CD4-positive, alpha-beta memory T cell (primary cell): ENCODE measurements around the gene MINK1. TPM values are rescaled to one million over a fixed set of nuclear protein-coding genes. Genes with fewer than 3 reads are reported as not detected.
A peak's percentile ranks its signal among the peaks of the same experiment; 100 is the strongest.

ENCODE experiments used
- CTCF ChIA-PET: fragments of 350-600 bp; sonication (Branson Sonifier 250); formaldehyde crosslinking; loops from one replicate; lab custom pipeline; 2021; ENCODE audit warnings: inconsistent platforms; ENCODE audit not compliant: partially characterized antibody; lab: Charles Lee
- POLR2A ChIA-PET: fragments of 350-600 bp; sonication (Branson Sonifier 250); formaldehyde crosslinking; loops from one replicate; lab custom pipeline; 2021; ENCODE audit not compliant: partially characterized antibody; lab: Charles Lee
- DNase-seq, 5 donors: peaks; one replicate each; pipeline versions ENCODE4 v3.0.0 to v3.0.0-alpha.2; 2020 to 2022; ENCODE audit warnings: mixed read lengths in 1 of 5
- H3K27ac ChIP-seq: one replicate; pipeline ENCODE4 v1.7.0; 2013; ENCODE audit warnings: low read depth, low read length
- H3K27me3 ChIP-seq: 2 replicates; pipeline ENCODE4 v1.7.0; 2013; ENCODE audit warnings: mild to moderate bottlenecking, low read length, moderate library complexity; ENCODE audit not compliant: insufficient read depth
- H3K36me3 ChIP-seq: 2 replicates; pipeline ENCODE4 v1.7.0; 2013; ENCODE audit warnings: mild to moderate bottlenecking, low read length, moderate library complexity; ENCODE audit not compliant: insufficient read depth
- H3K4me1 ChIP-seq: 2 replicates; pipeline ENCODE4 v1.7.0; 2013; ENCODE audit warnings: mild to moderate bottlenecking, low read length, moderate library complexity; ENCODE audit not compliant: insufficient read depth
- H3K4me3 ChIP-seq, 2 donors: one replicate each; pipeline ENCODE4 v1.7.0; 2013; ENCODE audit warnings: low read length in 2 of 2, mild to moderate bottlenecking in 1 of 2
- H3K9me3 ChIP-seq, 2 donors: one replicate each; pipeline ENCODE4 v1.7.0; 2013; ENCODE audit warnings: low read length in 2 of 2, control low read depth in 1 of 2; ENCODE audit not compliant: control insufficient read depth in 1 of 2
- H3K27ac Mint-ChIP-seq, 7 donors: one replicate each; pipeline ENCODE4 v1.8.0; 2020 to 2021; ENCODE audit warnings: mixed read lengths in 7 of 7, mild to moderate bottlenecking in 6 of 7, inconsistent platforms in 3 of 7, moderate library complexity in 3 of 7
- H3K27me3 Mint-ChIP-seq, 2 donors: one replicate each; pipeline ENCODE4 v1.8.0; 2020 to 2021; ENCODE audit warnings: mixed read lengths in 2 of 2
- H3K36me3 Mint-ChIP-seq, 2 donors: one replicate each; pipeline ENCODE4 v1.8.0; 2020 to 2021; ENCODE audit warnings: mixed read lengths in 2 of 2, inconsistent platforms in 1 of 2, mild to moderate bottlenecking in 1 of 2
- H3K4me1 Mint-ChIP-seq, 4 donors: one replicate each; pipeline ENCODE4 v1.8.0; 2020 to 2021; ENCODE audit warnings: mixed read lengths in 4 of 4, mild to moderate bottlenecking in 1 of 4
- H3K4me3 Mint-ChIP-seq, 8 donors: one replicate each; pipeline ENCODE4 v1.8.0; 2020 to 2021; ENCODE audit warnings: mixed read lengths in 8 of 8, mild to moderate bottlenecking in 7 of 8, moderate library complexity in 6 of 8, inconsistent platforms in 3 of 8
- H3K9me3 Mint-ChIP-seq, 8 donors: one replicate each; pipeline ENCODE4 v1.8.0; 2020 to 2021; ENCODE audit warnings: mixed read lengths in 8 of 8, mild to moderate bottlenecking in 5 of 8, inconsistent platforms in 3 of 8, moderate library complexity in 1 of 8
- intact Hi-C: fragments of 100-400 bp; cut with micrococcal nuclease; formaldehyde crosslinking; loops from one replicate; pipeline ENCODE4 v1.15.1; 2023
- polyA plus RNA-seq, 2 donors: library from polyadenylated mRNA; unstranded; fragments of 300-500 nt; fragmentation: Illumina TruSeq; gene quantifications; one replicate each; pipeline ENCODE4 v1.2.3, GENCODE V29; 2021
- total RNA-seq, 2 experiments: library from RNA; stranded (reverse); gene quantifications; one replicate each; pipeline ENCODE4 v1.2.3, GENCODE V29; 2021

The MINK1 gene
- total and polyA plus RNA-seq, 4 experiments from 2014 or later = 4.3 to 139 (median 88.6) TPM

DNA sequence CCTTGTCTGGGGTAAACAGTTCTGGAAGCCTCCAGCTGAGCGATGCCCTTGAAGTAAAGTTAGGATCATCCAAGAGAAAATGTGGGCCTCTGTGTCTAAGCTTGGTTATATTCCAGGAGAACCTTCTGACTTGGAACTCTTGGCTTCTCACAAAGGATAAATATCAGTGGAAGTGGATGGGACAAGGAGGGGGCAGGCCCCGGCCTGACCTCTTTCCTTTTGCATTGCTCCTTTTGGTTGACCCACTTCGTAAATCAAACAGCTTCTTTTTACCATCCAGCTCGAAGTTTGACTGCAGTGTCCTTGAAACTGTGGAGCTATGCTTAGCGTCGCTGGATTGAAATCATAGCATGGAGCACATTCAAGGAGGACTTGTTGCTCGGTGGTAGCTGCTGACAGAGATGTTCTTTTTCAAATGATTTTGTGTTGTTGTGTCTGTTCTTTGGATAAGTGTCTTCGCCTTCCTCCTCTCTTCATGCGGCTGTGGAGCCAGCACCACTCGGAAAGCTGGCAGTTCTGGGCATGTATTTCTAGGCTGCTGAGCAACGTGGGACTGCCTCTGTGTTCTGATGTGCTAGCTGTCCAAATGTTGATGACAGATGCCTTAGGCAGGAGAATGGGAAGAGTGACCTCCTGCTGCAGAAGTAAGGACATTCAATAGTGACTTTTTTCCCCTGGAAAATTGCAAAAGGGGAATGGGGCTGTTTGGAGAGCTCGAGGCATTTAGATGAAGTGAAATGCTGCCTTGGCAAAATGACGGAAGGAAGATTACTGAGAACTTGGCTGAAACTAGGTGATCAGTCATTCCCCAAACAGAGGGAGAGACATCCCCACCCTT is 4.5 kb downstream of the MINK1 start:
- no peaks in the 10 kb centered on the region for H3K9me3 ChIP-seq
- peak overlapping the region in 4 of 7 donors; percentile 3 to 49 (median 28) for H3K27ac Mint-ChIP-seq
- peaks cover 59 to 79% (median 68%) of the 10 kb centered on the region in 4 donors for H3K4me1 Mint-ChIP-seq
- peak overlapping the region in 3 of 8 donors; percentile 24 to 40 (median 36) for H3K4me3 Mint-ChIP-seq
- no peak overlapping the region for H3K27ac ChIP-seq
- H3K9me3 Mint-ChIP-seq = no peaks in the 10 kb centered on the region
- peaks cover 10 to 15% of the 10 kb centered on the region in 2 donors for H3K36me3 Mint-ChIP-seq
- no peak for DNase-seq
- no peaks in the 10 kb centered on the region for H3K27me3 ChIP-seq
- H3K36me3 ChIP-seq = peaks cover 3% of the 10 kb centered on the region
- intact Hi-C loops = loop anchor here (10.0 kb wide), 1 partner anchor 47 kb away; no protein-coding TSS in a partner anchor
- POLR2A ChIA-PET = interaction anchor here (1.0 to 1.3 kb wide), 3 partner anchors 31 to 103 kb away, joined by 4 to 5 read pairs (median 4); partner anchors contain the start of genes PLD2, PSMB6, RNF167 and SLC25A11
- H3K4me3 ChIP-seq = no peak overlapping the region
- no peaks in the 10 kb centered on the region for H3K27me3 Mint-ChIP-seq
- CTCF ChIA-PET = interaction anchor here (1.0 to 1.4 kb wide), 3 partner anchors 43 to 128 kb away, joined by 3 to 5 read pairs (median 4); no protein-coding TSS in a partner anchor
- peaks cover 62% of the 10 kb centered on the region for H3K4me1 ChIP-seq

DNA sequence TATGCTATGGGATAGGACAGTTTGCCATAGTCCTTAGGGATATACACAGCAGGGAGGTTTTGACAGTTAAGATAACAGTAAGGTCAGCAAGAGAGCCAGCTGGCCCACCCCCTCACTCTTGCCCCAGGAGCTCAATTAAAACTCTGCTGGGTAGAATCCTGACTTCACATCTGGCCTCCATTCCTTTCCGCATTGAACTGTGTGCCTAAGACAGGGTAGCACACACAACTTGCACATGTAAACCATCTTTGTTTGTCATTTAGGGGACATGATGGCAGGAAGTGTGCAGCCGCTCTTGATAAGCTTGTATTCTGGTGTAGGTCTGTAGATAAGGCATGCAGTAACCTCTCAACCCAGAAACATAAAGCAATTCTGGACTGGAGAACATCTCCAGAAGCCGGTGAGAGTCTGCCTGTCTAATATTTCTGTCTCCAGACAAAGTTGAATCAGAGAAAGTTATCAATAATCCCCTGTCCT is 5.2 kb downstream of the MINK1 start:
- H3K36me3 Mint-ChIP-seq = peaks cover 10 to 15% of the 10 kb centered on the region in 2 donors
- POLR2A ChIA-PET = interaction anchor here (1.2 to 1.4 kb wide), 2 partner anchors 31 to 42 kb away, joined by 4 read pairs; partner anchors contain the start of genes PLD2 and PSMB6
- peaks cover 59 to 82% (median 68%) of the 10 kb centered on the region in 4 donors for H3K4me1 Mint-ChIP-seq
- no peaks in the 10 kb centered on the region for H3K27me3 Mint-ChIP-seq
- no peaks in the 10 kb centered on the region for H3K9me3 ChIP-seq
- no peaks in the 10 kb centered on the region for H3K9me3 Mint-ChIP-seq
- peak overlapping the region in 2 of 8 donors; percentile 15 to 24 for H3K4me3 Mint-ChIP-seq
- peaks cover 62% of the 10 kb centered on the region for H3K4me1 ChIP-seq
- H3K36me3 ChIP-seq = peaks cover 3% of the 10 kb centered on the region
- intact Hi-C loops = loop anchor here (10.0 kb wide), 1 partner anchor 46 kb away; no protein-coding TSS in a partner anchor
- H3K4me3 ChIP-seq = no peak overlapping the region
- peak overlapping the region in 1 of 7 donors; percentile 12 for H3K27ac Mint-ChIP-seq
- no peak overlapping the region for H3K27ac ChIP-seq
- no peaks in the 10 kb centered on the region for H3K27me3 ChIP-seq
- no peak for DNase-seq
- CTCF ChIA-PET = interaction anchor here (1.0 to 1.2 kb wide), 2 partner anchors 43 to 128 kb away, joined by 3 to 4 read pairs; no protein-coding TSS in a partner anchor

DNA sequence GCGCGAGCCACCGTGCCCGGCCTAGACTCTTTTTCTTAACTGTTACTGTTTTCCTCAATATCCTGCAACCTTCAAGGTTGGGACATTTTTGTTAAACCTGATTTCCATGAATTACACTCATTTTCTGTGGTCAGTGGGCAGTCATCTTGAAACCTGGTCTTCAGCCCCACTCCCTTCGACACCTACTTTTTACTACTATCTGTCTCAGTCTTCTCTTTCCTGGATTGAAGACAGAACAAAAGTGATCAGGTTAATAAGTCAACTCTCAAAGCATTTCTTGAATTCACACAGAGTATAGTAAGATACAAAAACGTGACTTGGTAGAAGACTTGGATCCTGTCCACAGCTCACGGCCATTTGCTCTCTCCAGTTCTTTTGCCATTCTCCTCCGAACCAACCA is 6.1 kb downstream of the MINK1 start:
- H3K4me3 Mint-ChIP-seq = peak overlapping the region in 1 of 8 donors; percentile 43
- H3K4me1 Mint-ChIP-seq = peaks cover 58 to 82% (median 63%) of the 10 kb centered on the region in 4 donors
- Histone ChIP-seq H3K36me3 (peaks cover 4% of the 10 kb centered on the region), H3K27me3 (no peaks in the 10 kb centered on the region), H3K27ac (no peak overlapping the region), H3K9me3 (no peaks in the 10 kb centered on the region), H3K4me3 (no peak overlapping the region), H3K4me1 (peaks cover 61% of the 10 kb centered on the region)
- CTCF ChIA-PET = interaction anchor here (0.9 kb wide), 1 partner anchor 131 kb away, joined by 3 read pairs; no protein-coding TSS in a partner anchor
- DNase-seq = no peak
- POLR2A ChIA-PET = interaction anchor here (1.0 to 1.4 kb wide), 2 partner anchors 43 to 129 kb away, joined by 3 to 4 read pairs; partner anchors contain the start of gene PSMB6
- no peaks in the 10 kb centered on the region for H3K27me3 Mint-ChIP-seq
- intact Hi-C loops = loop anchor here (10.0 kb wide), 1 partner anchor 46 kb away; no protein-coding TSS in a partner anchor
- peaks cover 10 to 14% of the 10 kb centered on the region in 2 donors for H3K36me3 Mint-ChIP-seq
- H3K9me3 Mint-ChIP-seq = no peaks in the 10 kb centered on the region
- H3K27ac Mint-ChIP-seq = peak overlapping the region in 4 of 7 donors; percentile 15 to 85 (median 30)

DNA sequence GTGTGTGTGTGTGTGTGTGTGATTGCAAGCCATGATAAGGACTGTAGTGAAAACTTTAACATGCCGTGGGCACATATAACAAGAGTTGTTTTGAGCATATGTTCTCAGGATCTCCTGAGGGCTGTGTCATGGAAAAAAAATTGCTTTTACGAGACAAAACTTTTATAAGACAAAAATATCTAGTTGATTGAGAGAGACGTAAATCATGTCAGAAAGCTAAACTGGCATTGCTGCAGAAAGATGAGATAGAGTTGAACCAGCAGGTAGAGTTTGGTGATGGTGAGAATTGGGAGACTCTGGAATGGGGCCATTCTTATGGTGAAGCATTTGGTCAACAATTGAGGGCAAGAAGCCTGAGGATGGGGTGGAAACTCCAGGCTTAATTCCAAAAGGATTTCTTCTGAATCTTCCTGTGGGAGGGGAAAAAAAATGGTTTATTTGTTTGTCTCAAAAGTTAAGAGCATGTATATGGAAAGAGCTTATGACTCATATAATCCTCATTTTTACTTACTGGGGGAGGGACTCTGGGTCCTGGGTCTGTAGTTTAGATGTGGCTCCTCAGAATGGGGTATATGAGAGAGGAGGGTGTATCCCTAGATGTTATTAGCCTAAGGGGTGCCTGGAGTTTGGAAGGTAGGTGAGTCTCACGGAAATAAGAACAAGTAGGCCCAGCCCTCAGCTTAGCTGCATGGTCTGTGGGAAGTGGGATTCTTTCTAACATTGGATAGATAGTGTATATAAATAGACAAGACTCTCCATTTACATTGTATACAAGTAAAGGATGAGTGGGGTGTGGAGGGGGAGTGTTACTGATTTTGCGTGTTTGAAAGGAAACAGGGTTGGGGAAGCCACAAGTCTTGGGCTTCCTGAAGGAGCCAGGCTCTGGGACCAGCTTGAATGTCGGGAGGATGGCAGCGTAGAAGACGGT is 7.1 kb downstream of the MINK1 start:
- Mint-ChIP-seq H3K9me3 (no peaks in the 10 kb centered on the region), H3K4me1 (peaks cover 57 to 82% (median 58%) of the 10 kb centered on the region in 4 donors), H3K27me3 (no peaks in the 10 kb centered on the region), H3K4me3 (peak overlapping the region in 7 of 8 donors; percentile 4 to 72 (median 34)), H3K36me3 (peaks cover 10 to 14% of the 10 kb centered on the region in 2 donors), H3K27ac (peak overlapping the region; percentile 19 to 72 (median 54))
- intact Hi-C loops = loop anchor here (10.0 kb wide), 1 partner anchor 45 kb away; no protein-coding TSS in a partner anchor
- no peak for DNase-seq
- CTCF ChIA-PET = interaction anchor here (0.9 kb wide), 1 partner anchor 132 kb away, joined by 3 read pairs; no protein-coding TSS in a partner anchor
- Histone ChIP-seq H3K27ac (no peak overlapping the region), H3K36me3 (peaks cover 12% of the 10 kb centered on the region), H3K4me1 (peaks cover 51% of the 10 kb centered on the region), H3K27me3 (no peaks in the 10 kb centered on the region), H3K4me3 (no peak overlapping the region), H3K9me3 (no peaks in the 10 kb centered on the region)
- POLR2A ChIA-PET = interaction anchor here (0.7 to 1.4 kb wide), 2 partner anchors 9 to 33 kb away, joined by 3 to 6 read pairs; partner anchors contain the start of gene PLD2

DNA sequence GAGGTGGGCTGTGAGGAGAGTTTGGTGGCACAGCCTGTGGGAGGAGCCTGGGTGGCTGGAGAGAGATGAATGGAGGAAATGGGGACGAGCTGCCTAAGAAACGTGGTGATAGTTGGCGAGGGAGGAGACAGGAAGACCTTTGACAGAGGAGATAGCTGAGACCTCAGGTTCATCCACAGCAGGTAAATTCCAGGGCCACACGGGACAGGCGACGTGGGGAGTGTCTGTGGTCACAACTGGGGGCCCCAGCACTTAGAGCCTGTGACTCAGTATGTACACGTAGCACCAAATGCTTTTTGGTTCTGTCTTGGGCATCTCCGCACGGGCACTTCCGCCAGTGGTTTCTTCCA is 7.7 kb downstream of the MINK1 start:
- ChIA-PET CTCF (no interaction called here), POLR2A (interaction anchor here (0.7 to 1.4 kb wide), 2 partner anchors 9 to 34 kb away, joined by 3 to 6 read pairs; partner anchors contain the start of gene PLD2)
- Mint-ChIP-seq H3K4me3 (peak overlapping the region in 6 of 8 donors; percentile 20 to 72 (median 38)), H3K27me3 (no peaks in the 10 kb centered on the region), H3K27ac (peak overlapping the region; percentile 1 to 72 (median 53)), H3K36me3 (peaks cover 11 to 14% of the 10 kb centered on the region in 2 donors), H3K4me1 (peaks cover 53 to 79% (median 56%) of the 10 kb centered on the region in 4 donors), H3K9me3 (no peaks in the 10 kb centered on the region)
- H3K4me1 ChIP-seq = peaks cover 44% of the 10 kb centered on the region
- no peaks in the 10 kb centered on the region for H3K9me3 ChIP-seq
- H3K4me3 ChIP-seq = no peak overlapping the region
- H3K27me3 ChIP-seq = no peaks in the 10 kb centered on the region
- DNase-seq = peak in 2 of 5 donors; percentile 25 to 48
- no peak overlapping the region for H3K27ac ChIP-seq
- H3K36me3 ChIP-seq = peaks cover 12% of the 10 kb centered on the region
- intact Hi-C loops = no loop called here

DNA sequence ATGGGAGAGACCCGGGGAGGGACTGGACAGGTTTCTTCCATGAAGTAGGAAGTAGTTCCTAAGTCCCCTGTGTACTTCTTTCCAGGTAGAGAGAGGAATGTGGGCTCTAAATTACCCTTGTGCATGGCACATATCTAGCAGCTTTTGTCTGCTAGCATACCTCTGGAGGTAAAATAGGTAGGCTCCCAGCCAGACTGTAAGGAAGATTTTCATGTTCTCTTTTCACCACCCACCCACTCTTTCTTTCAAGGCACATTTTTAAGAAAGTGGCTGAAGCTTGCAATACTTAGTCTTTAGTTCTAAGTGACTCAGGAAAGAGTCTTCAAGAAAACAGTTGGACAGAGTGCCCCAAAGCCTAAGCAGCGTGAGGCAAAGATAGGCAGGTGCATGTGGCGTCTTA is 9.2 kb downstream of the MINK1 start:
- Mint-ChIP-seq H3K27ac (peak overlapping the region in 1 of 7 donors; percentile 42), H3K27me3 (no peaks in the 10 kb centered on the region), H3K4me1 (peaks cover 50 to 81% (median 59%) of the 10 kb centered on the region in 4 donors), H3K9me3 (no peaks in the 10 kb centered on the region), H3K4me3 (no peak overlapping the region), H3K36me3 (peaks cover 14 to 18% of the 10 kb centered on the region in 2 donors)
- no peak for DNase-seq
- Histone ChIP-seq H3K27ac (no peak overlapping the region), H3K27me3 (no peaks in the 10 kb centered on the region), H3K9me3 (no peaks in the 10 kb centered on the region), H3K4me3 (no peak overlapping the region), H3K36me3 (peaks cover 12% of the 10 kb centered on the region), H3K4me1 (peaks cover 35% of the 10 kb centered on the region)
- intact Hi-C loops = no loop called here
- CTCF ChIA-PET = no interaction called here
- POLR2A ChIA-PET = no interaction called here
